ENCODE measurements around the gene AHNAK. TPM values are rescaled to one million over a fixed set of nuclear protein-coding genes. Genes with fewer than 3 reads are reported as not detected.

AHNAK gene
- total RNA-seq, 4 donors from 2014 or later = 374 to 1,261 (median 571) TPM

GRCh38 chr11:62580959-62581715 is 34.5 kb upstream of the AHNAK start:
- DNase-seq (peak in 1 of 2 donors; percentile 70), ATAC-seq (peak; percentile 59 to 82)
- Histone ChIP-seq H3K4me3 (no peak overlapping the region), H3K36me3 (peaks cover 0 to 40% of the 10 kb centered on the region in 2 donors), H3K9me3 (no peaks in the 10 kb centered on the region), H3K27ac (peak overlapping the region; percentile 6 to 91 (median 57)), H3K27me3 (no peaks in the 10 kb centered on the region), H3K4me1 (peaks cover 4 to 13% of the 10 kb centered on the region in 2 donors)
- in situ Hi-C loops (cut with MboI; ENCODE audit: low sequenced_read_pairs in 4 of 4) (no loop called here), intact Hi-C loops (cut with DNase I; ENCODE audit: low total_unique reads) (no loop called here)
- no peak for TF ChIP-seq CTCF (IDR thresholded peaks at IDR 0.05 in 4 of 5, conservative IDR thresholded peaks at IDR 0.05 in 1 of 5)
- no peak for TF ChIP-seq POLR2A (IDR thresholded peaks at IDR 0.05)

GRCh38 chr11:62579252-62579651 is 32.6 kb upstream of the AHNAK start:
- ATAC-seq (peak in 1 of 2 donors; percentile 19), DNase-seq (no peak)
- no peaks in the 10 kb centered on the region for H3K27me3 ChIP-seq
- TF ChIP-seq CTCF (IDR thresholded peaks at IDR 0.05 in 4 of 5, conservative IDR thresholded peaks at IDR 0.05 in 1 of 5) (no peak), POLR2A (IDR thresholded peaks at IDR 0.05) (no peak)
- H3K27ac ChIP-seq = peak overlapping the region; percentile 27 to 93 (median 90)
- H3K4me3 ChIP-seq = no peak overlapping the region
- no peaks in the 10 kb centered on the region for H3K9me3 ChIP-seq
- H3K4me1 ChIP-seq = peaks cover 22 to 32% of the 10 kb centered on the region in 2 donors
- peaks cover 0 to 35% of the 10 kb centered on the region in 2 donors for H3K36me3 ChIP-seq
- intact Hi-C loops (cut with DNase I; ENCODE audit: low total_unique reads) = no loop called here
- in situ Hi-C loops (cut with MboI; ENCODE audit: low sequenced_read_pairs in 4 of 4) = no loop called here

GRCh38 chr11:62578541-62578940 is 31.9 kb upstream of the AHNAK start:
- DNase-seq = no peak
- Histone ChIP-seq H3K4me3 (no peak overlapping the region), H3K4me1 (peaks cover 23 to 32% of the 10 kb centered on the region in 2 donors), H3K27me3 (no peaks in the 10 kb centered on the region), H3K27ac (peak overlapping the region; percentile 27 to 93 (median 90)), H3K9me3 (no peaks in the 10 kb centered on the region), H3K36me3 (peaks cover 0 to 33% of the 10 kb centered on the region in 2 donors)
- no peak for ATAC-seq
- in situ Hi-C loops (cut with MboI; ENCODE audit: low sequenced_read_pairs in 4 of 4) (no loop called here), intact Hi-C loops (cut with DNase I; ENCODE audit: low total_unique reads) (no loop called here)
- TF ChIP-seq POLR2A (IDR thresholded peaks at IDR 0.05) (no peak), CTCF (IDR thresholded peaks at IDR 0.05 in 4 of 5, conservative IDR thresholded peaks at IDR 0.05 in 1 of 5) (no peak)

GRCh38 chr11:62577046-62577714 is 30.6 kb upstream of the AHNAK start:
- Histone ChIP-seq H3K36me3 (peaks cover 0 to 32% of the 10 kb centered on the region in 2 donors), H3K27me3 (no peaks in the 10 kb centered on the region), H3K4me1 (peaks cover 29 to 39% of the 10 kb centered on the region in 2 donors), H3K27ac (peak overlapping the region; percentile 56 to 93 (median 90)), H3K9me3 (no peaks in the 10 kb centered on the region), H3K4me3 (no peak overlapping the region)
- in situ Hi-C loops (cut with MboI; ENCODE audit: low sequenced_read_pairs in 4 of 4) (no loop called here), intact Hi-C loops (cut with DNase I; ENCODE audit: low total_unique reads) (no loop called here)
- ATAC-seq (peak in 1 of 2 donors; percentile 6), DNase-seq (no peak)
- TF ChIP-seq POLR2A (IDR thresholded peaks at IDR 0.05) = peak; percentile 18 to 36
- TF ChIP-seq CTCF (IDR thresholded peaks at IDR 0.05 in 4 of 5, conservative IDR thresholded peaks at IDR 0.05 in 1 of 5) = no peak
